T-helper 17 cell (primary cell): ENCODE data around the gene RNF6. TPM values are rescaled to one million over a fixed set of nuclear protein-coding genes. Genes with fewer than 3 reads are reported as not detected.

Experiments used
- ATAC-seq: fragments of 150-1000 bp; cut with Tn5 transposase; 2 replicates; pipeline ENCODE4 v1.10.0; 2021; ENCODE audit warnings: mild to moderate bottlenecking, moderate library complexity
- DNase-seq, 3 donors: peaks; one replicate each; pipeline versions ENCODE4 v3.0.0 to v3.0.0-alpha.2; 2020 to 2021
- H3K9me3 ChIP-seq: one replicate; pipeline ENCODE4 v1.7.0; 2013; ENCODE audit warnings: low read length, mild to moderate bottlenecking; ENCODE audit not compliant: control insufficient read depth, poor library complexity, severe bottlenecking
- H3K27ac Mint-ChIP-seq: one replicate; pipeline ENCODE4 v1.8.0; 2022; ENCODE audit warnings: mild to moderate bottlenecking, moderate library complexity, mixed read lengths
- H3K27me3 Mint-ChIP-seq: one replicate; pipeline ENCODE4 v1.8.0; 2022; ENCODE audit warnings: mixed read lengths
- H3K36me3 Mint-ChIP-seq: one replicate; pipeline ENCODE4 v1.8.0; 2022; ENCODE audit warnings: low read depth, mixed read lengths
- H3K4me1 Mint-ChIP-seq: one replicate; pipeline ENCODE4 v1.8.0; 2022; ENCODE audit warnings: mild to moderate bottlenecking, mixed read lengths
- H3K4me3 Mint-ChIP-seq: one replicate; pipeline ENCODE4 v1.8.0; 2022; ENCODE audit warnings: mild to moderate bottlenecking, moderate library complexity, mixed read lengths
- total RNA-seq, 4 donors: library from RNA in 2 of 4; stranded (reverse) in 2 of 4; gene quantifications; one replicate each; pipeline ENCODE4 v1.2.3 and lab custom pipeline; 2022 to 2026

Gene RNF6
- total RNA-seq, 2 donors from 2014 or later: 39.1 to 44.3 TPM

DNA sequence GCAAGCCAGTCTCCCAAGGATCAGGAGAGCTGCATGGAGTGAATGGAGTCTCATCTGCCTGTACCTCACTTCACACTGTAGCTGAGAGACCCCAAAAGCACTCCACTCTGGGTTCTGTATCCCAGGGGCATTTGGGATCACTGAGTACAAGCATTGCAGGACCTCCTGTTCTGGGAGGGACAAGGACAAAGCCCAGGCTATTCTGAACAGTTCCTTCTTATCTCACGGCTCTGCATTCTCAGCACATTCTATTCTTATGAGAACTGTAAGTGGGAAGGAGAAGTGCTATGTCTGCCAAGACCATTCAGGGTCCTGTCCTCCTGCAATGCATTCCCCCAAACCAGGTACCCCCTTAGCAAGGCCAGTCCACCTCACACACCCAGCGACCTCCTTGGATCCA is 42.8 kb downstream of the RNF6 start:
- peaks cover 10% of the 10 kb centered on the region for H3K27me3 Mint-ChIP-seq
- ATAC-seq (no peak), DNase-seq (no peak)
- H3K27ac Mint-ChIP-seq: no peak overlapping the region
- no peak overlapping the region for H3K4me3 Mint-ChIP-seq
- H3K9me3 ChIP-seq: no peaks in the 10 kb centered on the region
- no peaks in the 10 kb centered on the region for H3K36me3 Mint-ChIP-seq
- no peaks in the 10 kb centered on the region for H3K4me1 Mint-ChIP-seq

DNA sequence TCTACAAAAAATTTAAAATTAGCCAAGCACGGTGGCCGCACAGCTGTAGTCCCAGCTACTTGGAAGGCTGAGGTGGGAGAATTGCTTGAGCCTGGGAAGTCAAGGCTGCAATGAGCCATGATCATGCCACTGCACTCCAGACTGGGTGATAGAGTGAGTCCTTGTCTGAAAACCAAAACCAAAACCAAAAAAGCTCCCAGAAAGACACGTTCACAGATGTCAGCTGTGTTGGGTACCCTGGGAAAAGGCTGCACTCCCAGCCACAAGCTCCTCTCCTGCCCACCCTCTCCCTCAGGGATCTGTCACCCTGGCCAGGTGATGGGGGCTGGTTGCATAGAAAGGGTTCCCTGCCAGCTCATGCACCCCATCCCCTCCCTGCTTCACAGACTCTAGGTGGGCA is 53.3 kb downstream of the RNF6 start:
- DNase-seq (no peak), ATAC-seq (no peak)
- no peaks in the 10 kb centered on the region for H3K4me1 Mint-ChIP-seq
- no peaks in the 10 kb centered on the region for H3K36me3 Mint-ChIP-seq
- H3K27me3 Mint-ChIP-seq: peaks cover 28% of the 10 kb centered on the region
- no peak overlapping the region for H3K27ac Mint-ChIP-seq
- no peaks in the 10 kb centered on the region for H3K9me3 ChIP-seq
- no peak overlapping the region for H3K4me3 Mint-ChIP-seq

DNA sequence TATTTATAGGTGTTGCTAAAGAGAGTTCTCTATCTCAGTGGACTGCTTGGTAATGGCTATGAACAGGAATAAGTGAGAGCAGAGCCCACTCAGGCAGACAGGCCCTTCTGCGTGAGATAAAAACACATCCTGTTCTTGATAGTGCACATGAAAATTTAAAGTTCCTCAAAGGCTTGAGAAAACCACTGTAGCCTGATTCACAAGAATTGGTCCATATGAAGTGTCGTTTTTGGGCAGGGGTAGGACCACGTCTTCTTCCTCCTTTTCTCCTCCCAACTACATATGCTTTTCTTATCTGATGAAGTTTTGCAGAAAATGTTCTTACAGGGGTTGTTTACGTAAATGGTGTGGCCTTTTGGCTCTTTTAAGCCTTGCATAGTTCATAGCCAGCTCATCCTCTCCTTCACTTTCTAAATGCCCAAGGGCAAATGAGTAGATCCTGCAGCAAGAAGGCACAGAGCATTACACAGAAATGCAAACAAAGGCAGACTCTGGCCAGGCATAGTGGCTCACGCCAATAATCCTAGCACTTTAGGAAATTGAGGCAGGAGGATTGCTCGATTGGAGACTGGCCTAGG is 53.8 kb downstream of the RNF6 start:
- ATAC-seq (no peak), DNase-seq (no peak)
- Mint-ChIP-seq H3K36me3 (no peaks in the 10 kb centered on the region), H3K4me3 (no peak overlapping the region), H3K27me3 (peaks cover 28% of the 10 kb centered on the region), H3K4me1 (no peaks in the 10 kb centered on the region), H3K27ac (no peak overlapping the region)
- H3K9me3 ChIP-seq: no peaks in the 10 kb centered on the region

GRCh38 chr13:26163812-26164211 is 58.3 kb downstream of the RNF6 start:
- Mint-ChIP-seq H3K4me3 (no peak overlapping the region), H3K27me3 (peaks cover 33% of the 10 kb centered on the region), H3K27ac (no peak overlapping the region), H3K36me3 (no peaks in the 10 kb centered on the region), H3K4me1 (no peaks in the 10 kb centered on the region)
- DNase-seq: no peak
- no peaks in the 10 kb centered on the region for H3K9me3 ChIP-seq
- no peak for ATAC-seq

Other genes with a start within 250 kb of the RNF6 start
- under 1 TPM; 0.37 to 0.62 TPM for gene SHISA2, start 170.3 kb downstream of the RNF6 start, total RNA-seq
- gene CDK8, start 31.8 kb upstream of the RNF6 start, total RNA-seq: 10 to 100 TPM in 1 of 2 donors, 1 to 10 TPM in 1; 9.1 to 11.3 TPM